GM15510 (cell line): ENCODE data around the gene OXTR.

Experiments used
- POLR2A ChIP-seq: IDR thresholded peaks from 3 replicates; pipeline ENCODE4 v1.6.1; 2011; ENCODE audit warnings: borderline replicate concordance; ENCODE audit not compliant: insufficient read length; ENCODE audit errors: extremely low read depth

Gene OXTR

GRCh38 chr3:8775181-8775580 lies 5.8 kb upstream of the OXTR start:
- TF ChIP-seq POLR2A, result no peak

GRCh38 chr3:8773941-8774542 lies 4.6 kb upstream of the OXTR start:
- TF ChIP-seq POLR2A, result no peak

GRCh38 chr3:8768364-8769087 lies 887 bp downstream of the OXTR start:
- no peak for TF ChIP-seq POLR2A

- TF ChIP-seq POLR2A, result no peak
These were observed 1.6 kb downstream of the OXTR start for GRCh38 chr3:8767667-8768363.

GRCh38 chr3:8767256-8767666 lies 2.2 kb downstream of the OXTR start:
- no peak for TF ChIP-seq POLR2A

GRCh38 chr3:8766148-8766547 lies 3.3 kb downstream of the OXTR start:
- no peak for TF ChIP-seq POLR2A

GRCh38 chr3:8765528-8765927 lies 3.9 kb downstream of the OXTR start:
- TF ChIP-seq POLR2A, result no peak

- no peak for TF ChIP-seq POLR2A
These were observed 4.9 kb downstream of the OXTR start for GRCh38 chr3:8764528-8764927.

GRCh38 chr3:8762607-8763377 lies 6.6 kb downstream of the OXTR start:
- TF ChIP-seq POLR2A, result no peak

- no peak for TF ChIP-seq POLR2A
These were observed 7.5 kb downstream of the OXTR start for GRCh38 chr3:8761866-8762265.

- no peak for TF ChIP-seq POLR2A
These were observed 8.9 kb downstream of the OXTR start for GRCh38 chr3:8760506-8760905.

- no peak for TF ChIP-seq POLR2A
These were observed 9.3 kb downstream of the OXTR start for GRCh38 chr3:8760091-8760490.

- no peak for TF ChIP-seq POLR2A
These were observed 10.2 kb downstream of the OXTR start for GRCh38 chr3:8759038-8759707.
